Upper lobe of left lung (tissue), 4 donors: ENCODE results near the gene ARHGEF39.
"Not testable (repeated sequence)": the region's sequence is repeated elsewhere in the genome, so short reads cannot be mapped to it uniquely, and the experiment has no call there.

Experiments
- POLR2A ChIP-seq, 4 donors: fragments of 450-650 bp; IDR thresholded peaks; one replicate each; pipeline ENCODE4 v1.5.1; 2016 to 2017; ENCODE audit warnings: antibody characterized with exemption in 4 of 4, mild to moderate bottlenecking in 2 of 4
- POLR2AphosphoS5 ChIP-seq, 2 donors: sonication (generic); formaldehyde crosslinking; IDR thresholded peaks; one replicate each; pipeline ENCODE4 v1.5.1; 2017; ENCODE audit warnings: antibody characterized with exemption in 2 of 2
- TF ChIP-seq, protein P1 (sequence below), 6 experiments: fragments of 450-650 bp in 4 of 6; fragments of 200-600 bp in 2 of 6; sonication (generic) in 2 of 6; IDR thresholded peaks; one replicate each; pipeline ENCODE4 v1.5.1; 2016 to 2019; ENCODE audit warnings: antibody characterized with exemption in 6 of 6

DNA sequence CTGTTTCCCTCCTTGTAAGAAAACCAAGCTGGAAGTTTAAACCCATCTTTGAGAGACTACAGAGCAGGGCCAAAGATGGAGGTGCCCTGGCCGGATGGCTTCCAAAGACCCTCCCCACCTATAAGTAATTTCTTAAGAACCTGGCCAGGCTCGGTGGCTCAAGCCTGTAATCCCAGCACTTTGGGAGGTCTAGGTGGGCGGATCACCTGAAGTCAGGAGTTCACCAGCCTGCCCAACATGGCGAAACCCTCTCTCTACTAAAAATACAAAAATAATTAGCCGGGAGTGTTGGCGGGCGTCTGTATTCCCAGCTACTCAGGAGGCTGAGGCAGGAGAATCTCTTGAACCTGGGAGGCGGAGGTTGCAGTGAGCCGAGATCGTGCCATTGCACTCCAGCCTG is 19.3 kb downstream of the ARHGEF39 start:
- not testable (repeated sequence) for TF ChIP-seq POLR2A, POLR2AphosphoS5 (IDR thresholded peaks at IDR 0.05)
- TF ChIP-seq, protein P1, sequence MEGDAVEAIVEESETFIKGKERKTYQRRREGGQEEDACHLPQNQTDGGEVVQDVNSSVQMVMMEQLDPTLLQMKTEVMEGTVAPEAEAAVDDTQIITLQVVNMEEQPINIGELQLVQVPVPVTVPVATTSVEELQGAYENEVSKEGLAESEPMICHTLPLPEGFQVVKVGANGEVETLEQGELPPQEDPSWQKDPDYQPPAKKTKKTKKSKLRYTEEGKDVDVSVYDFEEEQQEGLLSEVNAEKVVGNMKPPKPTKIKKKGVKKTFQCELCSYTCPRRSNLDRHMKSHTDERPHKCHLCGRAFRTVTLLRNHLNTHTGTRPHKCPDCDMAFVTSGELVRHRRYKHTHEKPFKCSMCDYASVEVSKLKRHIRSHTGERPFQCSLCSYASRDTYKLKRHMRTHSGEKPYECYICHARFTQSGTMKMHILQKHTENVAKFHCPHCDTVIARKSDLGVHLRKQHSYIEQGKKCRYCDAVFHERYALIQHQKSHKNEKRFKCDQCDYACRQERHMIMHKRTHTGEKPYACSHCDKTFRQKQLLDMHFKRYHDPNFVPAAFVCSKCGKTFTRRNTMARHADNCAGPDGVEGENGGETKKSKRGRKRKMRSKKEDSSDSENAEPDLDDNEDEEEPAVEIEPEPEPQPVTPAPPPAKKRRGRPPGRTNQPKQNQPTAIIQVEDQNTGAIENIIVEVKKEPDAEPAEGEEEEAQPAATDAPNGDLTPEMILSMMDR (IDR thresholded peaks at IDR 0.05): not testable (repeated sequence)
